Measurements from ENCODE around the gene PDLIM1. TPM values are rescaled to one million over a fixed set of nuclear protein-coding genes. Genes with fewer than 3 reads are reported as not detected.

PDLIM1 gene
- total and polyA plus RNA-seq, 2 of the 13 experiments (the other 11 are each of a cell fraction or from before 2014, with no cell fraction given): 119 to 123 TPM

GRCh38 chr10:95278061-95278988 is 12.5 kb downstream of the PDLIM1 start (continued):
- TF ChIP-seq ZNF253 (CRISPR knock-in tag; IDR thresholded peaks at IDR 0.05; ENCODE audit: borderline replicate concordance) (no peak), ATF3 (CRISPR knock-in tag; IDR thresholded peaks at IDR 0.05) (peak; percentile 71; the same call in 1 of the 2 replicates), ZNF274 (CRISPR knock-in tag; IDR thresholded peaks at IDR 0.05) (no peak), ZNF557 (CRISPR knock-in tag; IDR thresholded peaks at IDR 0.05) (no peak), TOE1 (CRISPR knock-in tag; IDR thresholded peaks at IDR 0.05) (no peak), ZNF768 (CRISPR knock-in tag; IDR thresholded peaks at IDR 0.05) (no peak), STAT5B (CRISPR knock-in tag; IDR thresholded peaks at IDR 0.05) (no peak), SMYD3 (CRISPR knock-in tag; IDR thresholded peaks at IDR 0.05) (no peak), MZF1 (CRISPR knock-in tag; IDR thresholded peaks at IDR 0.05; ENCODE audit: borderline replicate concordance) (no peak), THAP9 (CRISPR knock-in tag; IDR thresholded peaks at IDR 0.05; ENCODE audit: borderline replicate concordance) (no peak), DPF2 (CRISPR knock-in tag; IDR thresholded peaks at IDR 0.05; ENCODE audit: borderline replicate concordance, low read depth) (peak; percentile 92), MAX (IDR thresholded peaks at IDR 0.05) (peak; percentile 46), GLMP (CRISPR knock-in tag; IDR thresholded peaks at IDR 0.05; ENCODE audit: borderline replicate concordance) (no peak), ZNF160 (CRISPR knock-in tag; IDR thresholded peaks at IDR 0.05) (no peak), ZNF543 (CRISPR knock-in tag; IDR thresholded peaks at IDR 0.05) (no peak), KAT8 (CRISPR knock-in tag; IDR thresholded peaks at IDR 0.05) (peak; percentile 71), ZBTB37 (CRISPR knock-in tag; IDR thresholded peaks at IDR 0.05) (peak; percentile 85), HMG20A (CRISPR knock-in tag; IDR thresholded peaks at IDR 0.05; ENCODE audit: borderline replicate concordance) (peak; percentile 94), E2F5 (CRISPR knock-in tag; conservative IDR thresholded peaks at IDR 0.05) (no peak), ZNF510 (CRISPR knock-in tag; IDR thresholded peaks at IDR 0.05; ENCODE audit: low read depth) (no peak), FOXM1 (CRISPR knock-in tag; IDR thresholded peaks at IDR 0.05) (no peak)
